Activated CD4-positive, alpha-beta T cell treated with anti-CD3 and anti-CD28 coated beads, Interleukin-2, amount 50 U/mL, for 24 hours (primary cell): Measurements from ENCODE around the gene P2RX2.
"Not testable (repeated sequence)": the region's sequence is repeated elsewhere in the genome, so short reads cannot be mapped to it uniquely, and the experiment has no call there.

Experiments
- DNase-seq, 2 donors: peaks; one replicate each; pipeline ENCODE4 v3.0.0-alpha.2; 2020; ENCODE audit warnings: low read depth in 1 of 2, low spot score in 1 of 2

The P2RX2 gene

GRCh38 chr12:132583411-132583710 is 35.2 kb upstream of the P2RX2 start:
- DNase-seq = no peak

GRCh38 chr12:132583736-132584135 is 34.8 kb upstream of the P2RX2 start:
- DNase-seq = no peak

GRCh38 chr12:132584429-132584828 is 34.1 kb upstream of the P2RX2 start:
- no peak for DNase-seq

DNA sequence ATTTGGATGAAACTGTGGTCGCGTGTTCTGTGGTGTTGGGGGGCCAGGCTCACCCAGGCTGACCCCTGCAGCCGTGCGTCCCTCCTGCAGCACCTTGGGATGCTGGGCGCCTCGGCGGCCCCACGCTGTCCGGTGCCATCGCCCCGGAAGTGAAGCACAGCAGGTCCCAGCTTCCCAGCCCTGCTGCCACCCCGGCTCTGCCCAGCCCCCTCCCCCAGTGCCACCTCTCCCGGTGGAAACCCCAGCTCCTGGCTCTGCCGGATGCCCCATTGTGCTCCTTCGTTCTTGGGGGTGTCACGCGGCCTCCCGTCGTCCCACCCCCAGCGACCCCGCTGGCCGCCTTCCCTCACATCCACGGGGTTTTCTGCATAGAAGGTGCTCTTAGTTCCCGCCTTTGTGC is 33.4 kb upstream of the P2RX2 start:
- DNase-seq = no peak

DNA sequence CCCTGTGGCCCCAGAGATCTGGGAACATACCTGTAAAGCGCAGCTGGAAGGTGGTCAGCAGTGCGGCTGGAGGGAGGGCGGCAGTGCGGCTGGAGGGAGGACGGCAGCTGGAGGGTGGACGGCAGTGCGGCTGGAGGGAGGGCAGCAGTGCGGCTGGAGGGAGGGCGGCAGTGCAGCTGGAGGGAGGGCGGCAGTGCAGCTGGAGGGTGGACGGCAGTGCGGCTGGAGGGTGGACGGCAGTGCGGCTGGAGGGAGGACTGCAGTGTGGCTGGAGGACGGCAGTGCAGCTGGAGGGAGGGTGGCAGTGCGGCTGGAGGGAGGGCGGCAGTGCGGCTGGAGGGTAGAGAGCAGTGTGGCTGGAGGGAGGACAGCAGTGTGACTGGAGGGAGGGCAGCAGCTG is 31.6 kb upstream of the P2RX2 start:
- no peak for DNase-seq

- DNase-seq = no peak
Measured at GRCh38 chr12:132587781-132588180, 30.8 kb upstream of the P2RX2 start.

DNA sequence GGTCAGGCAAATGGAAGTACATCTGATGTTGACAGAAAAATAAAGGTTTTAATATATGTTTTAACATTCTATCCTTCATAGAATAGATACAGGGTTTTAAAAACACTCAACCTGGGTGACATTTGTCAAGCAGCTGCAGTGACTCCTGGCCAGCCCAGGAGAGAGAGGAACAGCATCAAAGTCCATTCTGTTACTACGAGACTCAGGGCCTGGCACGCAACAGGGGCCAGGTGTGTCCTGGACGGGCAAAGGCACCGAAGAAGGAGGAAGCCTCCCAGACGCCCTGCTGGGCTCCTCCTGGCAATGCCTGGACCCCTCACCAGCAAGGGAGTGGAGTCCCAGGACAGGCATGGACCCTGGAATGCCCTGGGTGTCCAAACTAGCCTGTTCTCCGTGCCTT is 30.3 kb upstream of the P2RX2 start:
- DNase-seq = no peak

DNA sequence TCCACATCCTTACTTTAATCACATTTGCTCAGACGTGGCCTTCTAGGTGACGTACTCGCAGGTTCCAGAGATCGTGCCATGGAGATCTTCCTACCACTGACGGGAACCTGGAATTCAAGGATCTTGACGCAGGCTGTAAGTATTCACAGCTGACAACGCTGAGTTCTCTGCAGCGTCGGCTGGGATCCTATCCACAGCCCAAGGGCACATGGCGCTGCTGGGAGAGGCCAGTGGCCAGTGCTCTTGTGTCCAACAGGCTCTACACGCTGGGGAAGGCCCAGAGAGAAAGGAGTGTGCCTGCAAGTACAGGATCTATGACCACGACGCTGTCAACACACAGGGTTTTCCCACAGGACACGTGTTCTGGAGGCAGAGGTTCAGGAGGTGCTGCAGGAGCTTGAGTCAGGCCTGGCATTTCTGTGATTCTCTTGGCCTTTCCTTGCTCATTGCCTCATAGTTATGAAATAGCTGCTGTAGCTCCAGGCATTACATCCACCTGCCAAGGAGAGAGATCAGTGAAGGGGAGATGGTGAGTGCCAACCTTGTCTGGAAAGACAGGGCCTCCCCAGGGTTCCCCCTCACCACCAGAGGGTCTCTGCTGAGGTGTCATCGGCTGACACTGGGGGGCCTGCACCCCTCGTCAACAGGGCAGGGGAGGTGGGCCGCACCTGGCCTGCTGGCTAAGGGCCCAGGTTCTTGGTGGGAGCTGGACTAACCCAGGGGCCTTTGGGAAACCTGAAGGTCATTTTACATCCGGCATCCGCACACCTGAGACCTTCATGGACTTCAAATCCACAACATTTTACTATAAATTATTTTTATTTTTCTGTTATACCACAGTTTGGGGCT is 29.5 kb upstream of the P2RX2 start:
- no peak for DNase-seq

GRCh38 chr12:132591107-132591935 is 27.3 kb upstream of the P2RX2 start:
- DNase-seq = no peak

DNA sequence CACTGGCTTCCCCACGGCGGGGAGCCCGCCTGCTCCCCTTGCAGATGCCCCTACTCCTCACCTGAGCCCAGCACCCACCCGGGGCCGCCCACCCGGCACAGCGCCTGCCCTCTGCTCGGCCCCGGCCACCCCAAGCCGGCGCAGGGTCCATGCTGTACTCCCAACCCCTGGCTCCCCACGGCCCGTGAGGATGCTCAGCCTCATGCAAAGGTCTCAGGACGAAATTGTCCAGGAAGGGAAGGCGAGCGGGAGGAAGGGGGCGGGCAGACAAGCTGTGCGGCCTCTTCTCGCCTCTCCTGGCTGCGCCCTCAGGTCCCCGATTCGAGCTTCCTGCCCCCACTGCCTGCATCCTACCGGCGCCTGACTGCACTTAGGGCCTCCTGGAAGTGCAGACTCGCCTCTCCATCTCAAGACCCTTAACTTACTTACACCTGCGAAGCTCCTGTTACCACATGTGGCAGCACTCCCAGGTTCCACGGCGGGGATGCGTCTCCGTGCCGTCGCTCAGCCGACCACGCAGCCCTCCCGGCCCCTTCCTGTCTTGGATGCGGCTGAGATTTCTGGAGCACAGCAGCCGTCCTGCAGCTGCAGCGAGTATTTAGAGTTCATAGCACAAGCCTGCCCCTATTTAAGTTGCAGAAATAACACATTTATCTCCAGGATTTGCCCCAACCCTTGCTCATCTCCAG is 26.1 kb upstream of the P2RX2 start:
- no peak for DNase-seq

DNA sequence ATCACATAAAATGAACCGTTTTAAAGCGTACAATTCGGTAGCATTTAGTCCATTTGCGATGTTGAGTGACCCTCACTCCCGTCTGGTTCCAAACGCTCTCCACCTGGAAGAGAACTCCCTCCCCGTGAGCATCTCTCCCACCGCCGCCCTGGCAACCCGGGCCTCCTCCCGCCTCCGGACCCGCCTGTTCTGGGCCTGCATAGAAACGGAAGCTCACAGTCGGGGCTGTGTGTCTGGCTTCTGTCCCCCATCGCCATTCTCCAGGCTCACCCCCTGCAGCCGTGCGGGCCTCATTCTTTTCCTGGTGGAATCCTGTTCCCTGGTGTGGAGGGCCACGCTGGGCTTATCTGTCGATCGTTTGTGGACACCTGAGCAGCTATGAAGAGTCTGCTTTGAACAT is 25.5 kb upstream of the P2RX2 start:
- no peak for DNase-seq

DNA sequence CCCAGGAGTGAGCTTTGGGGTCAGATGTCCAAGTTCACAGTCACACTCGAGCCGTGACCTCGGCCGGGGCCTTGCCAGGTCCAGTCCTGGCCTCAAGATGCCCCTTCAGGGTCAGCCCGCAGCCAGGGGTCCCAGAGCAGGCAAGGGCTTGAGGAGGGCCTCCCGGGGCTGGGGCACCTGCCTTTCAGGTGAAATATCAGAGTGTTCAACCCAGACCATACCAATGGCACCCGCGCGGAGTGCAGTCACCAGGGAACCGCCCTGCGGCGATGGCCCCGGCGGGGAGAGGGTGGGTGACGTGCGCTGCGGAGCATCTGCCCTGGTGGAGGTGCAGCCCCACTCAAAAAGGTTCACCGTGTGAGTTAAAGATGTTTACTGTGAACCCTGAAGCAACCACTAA is 25.1 kb upstream of the P2RX2 start:
- no peak for DNase-seq

GRCh38 chr12:132593938-132594358 is 24.6 kb upstream of the P2RX2 start:
- DNase-seq = no peak

DNA sequence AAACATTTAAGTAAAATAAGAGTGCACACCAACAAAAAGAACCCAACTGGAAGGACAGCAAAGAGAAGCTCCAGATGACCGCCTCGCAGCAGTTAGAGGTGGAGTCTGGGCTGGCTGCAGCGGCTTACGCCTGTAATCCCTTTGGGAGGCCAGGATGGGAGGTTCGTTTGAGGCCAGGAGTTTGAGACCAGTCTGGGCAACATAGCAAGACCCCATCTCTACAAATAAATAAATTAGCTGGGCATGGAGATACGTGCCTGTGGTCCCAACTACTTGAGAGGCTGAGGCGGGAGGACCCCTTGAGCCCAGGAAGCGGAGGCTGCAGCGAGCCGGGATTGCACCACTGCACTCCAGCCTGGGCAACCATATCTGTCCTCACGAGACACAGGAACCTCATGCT is 23.4 kb upstream of the P2RX2 start:
- DNase-seq = no peak

- no peak for DNase-seq
Measured at GRCh38 chr12:132596016-132596415, 22.6 kb upstream of the P2RX2 start.

- DNase-seq = no peak
Measured at GRCh38 chr12:132597333-132598316, 21.0 kb upstream of the P2RX2 start.

DNA sequence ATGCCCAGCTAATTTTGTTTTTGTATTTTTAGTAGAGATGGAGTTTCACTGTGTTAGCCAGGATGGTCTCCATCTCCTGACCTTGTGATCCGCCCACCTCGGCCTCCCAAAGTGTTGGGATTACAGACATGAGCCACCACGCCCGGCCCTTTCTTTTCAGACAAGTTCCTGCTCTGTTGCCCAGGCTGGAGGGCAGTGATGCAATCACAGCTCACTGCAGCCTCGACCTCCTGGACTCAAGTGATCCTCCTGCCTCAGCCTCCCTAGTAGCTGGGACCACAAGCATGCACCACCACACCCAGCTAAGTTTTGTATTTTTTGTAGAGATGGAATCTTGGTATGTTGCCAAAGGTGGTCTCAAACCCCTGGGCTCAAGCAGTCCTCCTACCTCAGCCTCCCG is 19.1 kb upstream of the P2RX2 start:
- not testable (repeated sequence) for DNase-seq

- DNase-seq = no peak
Measured at GRCh38 chr12:132600048-132601032, 18.2 kb upstream of the P2RX2 start.

GRCh38 chr12:132601171-132601883 is 17.2 kb upstream of the P2RX2 start:
- no peak for DNase-seq
